ENCODE measurements around the gene ONECUT3.
A peak's percentile ranks its signal among the peaks of the same experiment; 100 is the strongest.

The ONECUT3 gene

DNA sequence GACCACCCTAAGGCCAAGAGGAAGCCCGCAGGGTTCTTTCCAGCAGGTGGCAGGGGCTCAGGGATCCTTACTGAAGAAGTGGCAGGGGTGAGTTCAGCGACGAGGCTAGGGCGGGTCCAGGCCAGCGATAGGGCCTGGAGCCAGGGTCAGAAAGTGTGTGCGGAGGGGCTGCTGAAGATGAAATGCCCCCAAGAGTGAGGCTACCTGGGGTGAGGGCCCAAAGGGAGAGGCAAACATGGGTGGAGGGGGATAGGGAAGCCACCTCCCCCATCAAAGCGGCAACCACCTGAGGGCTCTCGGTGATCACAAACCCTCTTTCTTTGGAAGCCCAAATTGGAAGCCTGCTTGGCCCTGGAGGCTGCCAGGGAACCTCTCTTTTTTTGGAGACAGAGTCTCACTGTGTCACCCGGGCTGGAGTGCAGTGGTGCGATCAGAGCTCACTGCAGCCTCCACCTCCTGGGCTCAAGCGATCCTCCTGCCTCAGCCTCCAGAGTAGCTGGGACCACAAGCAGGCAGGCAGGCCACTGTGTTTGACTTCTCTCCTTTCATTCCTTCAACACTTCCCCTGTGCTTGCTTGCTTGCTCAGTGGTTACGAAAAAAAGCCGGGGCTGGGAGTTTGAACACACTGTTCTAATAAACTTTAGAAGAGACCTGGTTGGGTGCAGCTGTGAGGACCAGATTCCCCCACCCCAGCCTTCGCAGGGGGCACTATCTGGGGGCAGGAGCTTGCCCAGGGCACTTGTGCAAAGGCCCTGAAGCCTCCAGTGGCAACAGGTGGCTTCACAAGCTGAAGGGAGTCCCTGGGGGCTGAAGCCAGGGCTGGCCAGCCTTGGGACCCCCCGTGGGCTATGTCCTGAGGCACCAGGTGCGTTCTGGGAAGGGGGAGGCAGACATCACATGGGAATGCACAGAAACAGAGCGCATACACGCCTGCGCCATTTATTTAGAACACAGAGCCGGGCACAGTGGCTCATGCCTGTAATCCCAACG is 60.2 kb downstream of the ONECUT3 start:
- H3K36me3 ChIP-seq (ENCODE audit: control insufficient read depth in 1 of 2, insufficient read depth in 2 of 2, low read depth in 1 of 2, low read length in 2 of 2): peaks cover 29 to 43% of the 10 kb centered on the region in 2 experiments
- no peak overlapping the region for H2BK15ac ChIP-seq (ENCODE audit: low read depth, poor library complexity, severe bottlenecking)
- H3K4me3 ChIP-seq (ENCODE audit: insufficient read depth in 1 of 2, low read depth in 1 of 2, low read length in 2 of 2): peak overlapping the region; percentile 67 to 83
- peaks cover 20% of the 10 kb centered on the region for H3K4me1 ChIP-seq (ENCODE audit: control insufficient read depth, insufficient read depth, low read depth, low read length)
- H3K23ac ChIP-seq (ENCODE audit: low read length in 2 of 2): no peak overlapping the region
- H3K79me1 ChIP-seq (replicated peaks; ENCODE audit: low read length, poor library complexity, severe bottlenecking): peaks cover 18% of the 10 kb centered on the region
- peak overlapping the region; percentile 18 for H4K91ac ChIP-seq (ENCODE audit: low read length)
- H3K27ac ChIP-seq (ENCODE audit: low read length, poor library complexity, severe bottlenecking): no peak overlapping the region
- no peak overlapping the region for H2BK12ac ChIP-seq (ENCODE audit: low read length in 2 of 2)
- H3K9me3 ChIP-seq (ENCODE audit: control insufficient read depth, low read length): no peaks in the 10 kb centered on the region
- no peaks in the 10 kb centered on the region for H3K27me3 ChIP-seq (ENCODE audit: control insufficient read depth in 1 of 2, insufficient read depth in 1 of 2, low read length in 2 of 2)
- H2AK5ac ChIP-seq (ENCODE audit: low read length, severe bottlenecking): peak overlapping the region; percentile 36
- no peak overlapping the region for H2BK5ac ChIP-seq (ENCODE audit: low read depth, low read length, poor library complexity, severe bottlenecking)
- H2AFZ ChIP-seq (ENCODE audit: low read depth, low read length): peak overlapping the region; percentile 85
- peak overlapping the region in 1 of 2 experiments; percentile 95 for H3K14ac ChIP-seq (ENCODE audit: low read length in 2 of 2)
- 69% methylated on average over 21 of the region's 21 CpGs for WGBS
- peak overlapping the region; percentile 96 for H3K4me2 ChIP-seq (ENCODE audit: low read length, poor library complexity, severe bottlenecking)
- H3K18ac ChIP-seq (ENCODE audit: low read depth in 1 of 2, low read length in 2 of 2): peak overlapping the region in 1 of 2 experiments; percentile 75
- peak overlapping the region; percentile 77 for H3K9ac ChIP-seq (ENCODE audit: low read length)
- DNase-seq: no peak
- peak overlapping the region; percentile 22 to 80 for H3K4ac ChIP-seq (ENCODE audit: low read depth in 1 of 2, low read length in 2 of 2)
- no peak overlapping the region for H4K8ac ChIP-seq (ENCODE audit: low read length)
- H2BK120ac ChIP-seq (ENCODE audit: low read depth, low read length): no peak overlapping the region

DNA sequence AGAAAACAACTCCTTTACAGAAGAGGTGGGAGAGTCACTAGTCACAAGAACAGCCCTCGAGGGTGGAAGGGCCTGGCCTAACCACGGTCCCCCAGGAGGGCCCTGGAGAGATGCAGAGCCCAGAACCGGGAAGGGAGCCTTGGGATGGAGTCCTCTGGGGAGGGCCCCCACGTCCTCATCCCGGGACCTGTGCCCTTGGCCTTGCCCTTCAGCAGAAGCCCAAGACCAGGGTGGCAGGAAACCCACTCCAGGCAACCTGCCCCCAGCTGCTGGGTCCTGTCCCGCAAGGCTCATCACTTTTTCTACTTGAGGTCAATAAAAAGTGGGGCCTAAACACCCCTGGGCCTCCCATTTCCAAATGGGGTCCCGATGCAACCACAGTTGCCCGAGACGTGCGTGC is 61.1 kb downstream of the ONECUT3 start:
- peaks cover 33 to 52% of the 10 kb centered on the region in 2 experiments for H3K36me3 ChIP-seq (ENCODE audit: control insufficient read depth in 1 of 2, insufficient read depth in 2 of 2, low read depth in 1 of 2, low read length in 2 of 2)
- H4K8ac ChIP-seq (ENCODE audit: low read length): no peak overlapping the region
- H3K4me3 ChIP-seq (ENCODE audit: insufficient read depth in 1 of 2, low read depth in 1 of 2, low read length in 2 of 2): no peak overlapping the region
- no peak overlapping the region for H3K18ac ChIP-seq (ENCODE audit: low read depth in 1 of 2, low read length in 2 of 2)
- no peak overlapping the region for H4K91ac ChIP-seq (ENCODE audit: low read length)
- H3K27ac ChIP-seq (ENCODE audit: low read length, poor library complexity, severe bottlenecking): no peak overlapping the region
- no peak overlapping the region for H3K4ac ChIP-seq (ENCODE audit: low read depth in 1 of 2, low read length in 2 of 2)
- H3K4me1 ChIP-seq (ENCODE audit: control insufficient read depth, insufficient read depth, low read depth, low read length): peaks cover 20% of the 10 kb centered on the region
- H3K27me3 ChIP-seq (ENCODE audit: control insufficient read depth in 1 of 2, insufficient read depth in 1 of 2, low read length in 2 of 2): no peaks in the 10 kb centered on the region
- DNase-seq: no peak
- no peak overlapping the region for H2AK5ac ChIP-seq (ENCODE audit: low read length, severe bottlenecking)
- WGBS: 94% methylated on average over 10 of the region's 10 CpGs
- H2BK12ac ChIP-seq (ENCODE audit: low read length in 2 of 2): no peak overlapping the region
- no peak overlapping the region for H3K9ac ChIP-seq (ENCODE audit: low read length)
- no peak overlapping the region for H2BK120ac ChIP-seq (ENCODE audit: low read depth, low read length)
- H3K23ac ChIP-seq (ENCODE audit: low read length in 2 of 2): no peak overlapping the region
- H2AFZ ChIP-seq (ENCODE audit: low read depth, low read length): no peak overlapping the region
- no peaks in the 10 kb centered on the region for H3K9me3 ChIP-seq (ENCODE audit: control insufficient read depth, low read length)
- no peak overlapping the region for H3K4me2 ChIP-seq (ENCODE audit: low read length, poor library complexity, severe bottlenecking)
- no peak overlapping the region for H2BK5ac ChIP-seq (ENCODE audit: low read depth, low read length, poor library complexity, severe bottlenecking)
- peaks cover 24% of the 10 kb centered on the region for H3K79me1 ChIP-seq (replicated peaks; ENCODE audit: low read length, poor library complexity, severe bottlenecking)
- no peak overlapping the region for H3K14ac ChIP-seq (ENCODE audit: low read length in 2 of 2)
- H2BK15ac ChIP-seq (ENCODE audit: low read depth, poor library complexity, severe bottlenecking): no peak overlapping the region

DNA sequence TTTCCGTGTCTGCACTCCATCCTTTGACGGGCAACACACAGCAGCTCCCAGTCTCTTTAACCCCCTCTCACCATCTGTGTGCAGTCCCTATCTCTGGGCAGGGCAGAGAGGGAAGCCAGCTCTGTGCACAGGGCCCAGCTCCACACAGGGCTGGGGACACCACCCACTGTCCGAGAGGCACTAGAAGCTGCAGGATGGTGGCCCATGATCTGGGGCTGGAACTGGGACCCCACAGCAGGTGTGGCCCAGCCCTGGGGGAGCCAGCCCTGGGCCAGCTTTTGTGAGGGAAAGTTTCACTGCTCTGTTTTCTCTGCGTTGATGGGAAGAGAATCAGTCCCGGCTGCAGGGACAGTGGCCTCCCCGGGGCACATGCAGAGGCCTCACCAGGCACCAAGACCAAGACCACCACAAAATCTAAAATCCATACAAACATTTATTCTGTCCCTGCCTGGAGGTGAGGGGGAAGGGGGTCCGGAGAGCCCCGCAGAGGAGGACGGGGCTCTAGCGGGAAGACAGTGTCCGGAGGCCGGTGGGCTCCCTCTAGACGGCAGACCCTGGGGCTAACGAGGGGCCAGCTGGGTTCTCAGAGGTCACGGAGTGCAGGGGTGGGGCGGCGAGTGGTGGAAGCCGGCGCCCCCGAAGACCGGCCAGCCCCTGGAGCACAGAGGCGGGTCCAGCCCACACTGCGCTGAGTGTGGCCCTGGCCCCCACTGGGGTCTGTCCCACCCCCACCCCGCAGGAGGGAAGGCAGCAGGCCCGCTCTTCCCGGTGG is 61.7 kb downstream of the ONECUT3 start:
- no peak overlapping the region for H3K27ac ChIP-seq (ENCODE audit: low read length, poor library complexity, severe bottlenecking)
- H2AK5ac ChIP-seq (ENCODE audit: low read length, severe bottlenecking): no peak overlapping the region
- H3K14ac ChIP-seq (ENCODE audit: low read length in 2 of 2): no peak overlapping the region
- no peak overlapping the region for H4K91ac ChIP-seq (ENCODE audit: low read length)
- H3K23ac ChIP-seq (ENCODE audit: low read length in 2 of 2): no peak overlapping the region
- peaks cover 20% of the 10 kb centered on the region for H3K4me1 ChIP-seq (ENCODE audit: control insufficient read depth, insufficient read depth, low read depth, low read length)
- no peak overlapping the region for H2BK5ac ChIP-seq (ENCODE audit: low read depth, low read length, poor library complexity, severe bottlenecking)
- no peak overlapping the region for H3K9ac ChIP-seq (ENCODE audit: low read length)
- no peak for DNase-seq
- H2AFZ ChIP-seq (ENCODE audit: low read depth, low read length): no peak overlapping the region
- H3K18ac ChIP-seq (ENCODE audit: low read depth in 1 of 2, low read length in 2 of 2): no peak overlapping the region
- no peak overlapping the region for H2BK12ac ChIP-seq (ENCODE audit: low read length in 2 of 2)
- H3K27me3 ChIP-seq (ENCODE audit: control insufficient read depth in 1 of 2, insufficient read depth in 1 of 2, low read length in 2 of 2): no peaks in the 10 kb centered on the region
- 95% methylated on average over 20 of the region's 26 CpGs for WGBS
- no peak overlapping the region for H3K4me2 ChIP-seq (ENCODE audit: low read length, poor library complexity, severe bottlenecking)
- no peak overlapping the region for H2BK120ac ChIP-seq (ENCODE audit: low read depth, low read length)
- no peak overlapping the region for H4K8ac ChIP-seq (ENCODE audit: low read length)
- no peak overlapping the region for H3K4ac ChIP-seq (ENCODE audit: low read depth in 1 of 2, low read length in 2 of 2)
- H3K36me3 ChIP-seq (ENCODE audit: control insufficient read depth in 1 of 2, insufficient read depth in 2 of 2, low read depth in 1 of 2, low read length in 2 of 2): peaks cover 36 to 58% of the 10 kb centered on the region in 2 experiments
- H3K4me3 ChIP-seq (ENCODE audit: insufficient read depth in 1 of 2, low read depth in 1 of 2, low read length in 2 of 2): no peak overlapping the region
- peaks cover 30% of the 10 kb centered on the region for H3K79me1 ChIP-seq (replicated peaks; ENCODE audit: low read length, poor library complexity, severe bottlenecking)
- no peaks in the 10 kb centered on the region for H3K9me3 ChIP-seq (ENCODE audit: control insufficient read depth, low read length)
- H2BK15ac ChIP-seq (ENCODE audit: low read depth, poor library complexity, severe bottlenecking): no peak overlapping the region
